Measurements from ENCODE around the gene RPP14. TPM values are rescaled to one million over a fixed set of nuclear protein-coding genes. Genes with fewer than 3 reads are reported as not detected.

The RPP14 gene
- total RNA-seq, 1 experiment from 2014 or later = 30.0 TPM

GRCh38 chr3:58349792-58350626 lies 44.0 kb downstream of the RPP14 start:
- Histone ChIP-seq H3K79me2 (ENCODE audit: low read length) (no peaks in the 10 kb centered on the region), H3F3A (ENCODE audit: low read length, unreplicated experiment) (no peaks in the 10 kb centered on the region), H3K9me2 (replicated peaks; ENCODE audit: low read length) (no peaks in the 10 kb centered on the region), H4K20me1 (ENCODE audit: low read length) (no peaks in the 10 kb centered on the region), H3K27me3 (ENCODE audit: low read length) (no peaks in the 10 kb centered on the region), H3K9me3 (ENCODE audit: low read length) (no peaks in the 10 kb centered on the region), H3K4me3 (ENCODE audit: low read length) (no peak overlapping the region), H3K4me2 (ENCODE audit: low read length) (0 out of 2 replicates have a peak overlapping the region, but pooled peaks have one; percentile 7), H2AFZ (ENCODE audit: low read length) (no peak overlapping the region), H3K36me3 (ENCODE audit: low read depth, low read length) (no peaks in the 10 kb centered on the region), H3K9ac (ENCODE audit: low read length) (no peak overlapping the region), H3K27ac (ENCODE audit: low read length) (no peak overlapping the region), H3K4me1 (ENCODE audit: insufficient read depth, low read length) (peaks cover 16% of the 10 kb centered on the region)
- TF ChIP-seq EZH2 (IDR thresholded peaks at IDR 0.05; ENCODE audit: low read length, unreplicated experiment) (no peak), EZH2phosphoT487 (IDR thresholded peaks at IDR 0.05; ENCODE audit: borderline replicate concordance, low read length) (no peak)
- TF ChIP-seq, protein P1, sequence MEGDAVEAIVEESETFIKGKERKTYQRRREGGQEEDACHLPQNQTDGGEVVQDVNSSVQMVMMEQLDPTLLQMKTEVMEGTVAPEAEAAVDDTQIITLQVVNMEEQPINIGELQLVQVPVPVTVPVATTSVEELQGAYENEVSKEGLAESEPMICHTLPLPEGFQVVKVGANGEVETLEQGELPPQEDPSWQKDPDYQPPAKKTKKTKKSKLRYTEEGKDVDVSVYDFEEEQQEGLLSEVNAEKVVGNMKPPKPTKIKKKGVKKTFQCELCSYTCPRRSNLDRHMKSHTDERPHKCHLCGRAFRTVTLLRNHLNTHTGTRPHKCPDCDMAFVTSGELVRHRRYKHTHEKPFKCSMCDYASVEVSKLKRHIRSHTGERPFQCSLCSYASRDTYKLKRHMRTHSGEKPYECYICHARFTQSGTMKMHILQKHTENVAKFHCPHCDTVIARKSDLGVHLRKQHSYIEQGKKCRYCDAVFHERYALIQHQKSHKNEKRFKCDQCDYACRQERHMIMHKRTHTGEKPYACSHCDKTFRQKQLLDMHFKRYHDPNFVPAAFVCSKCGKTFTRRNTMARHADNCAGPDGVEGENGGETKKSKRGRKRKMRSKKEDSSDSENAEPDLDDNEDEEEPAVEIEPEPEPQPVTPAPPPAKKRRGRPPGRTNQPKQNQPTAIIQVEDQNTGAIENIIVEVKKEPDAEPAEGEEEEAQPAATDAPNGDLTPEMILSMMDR (conservative IDR thresholded peaks at IDR 0.05; ENCODE audit: low read depth, low read length) = no peak
- intact Hi-C loops (cut with micrococcal nuclease) = no loop called here
- ChIA-PET POLR2A (ENCODE audit: unreplicated experiment) (interaction anchor here (0.6 kb wide), 1 partner anchor 98 kb away, joined by 3 read pairs; no protein-coding TSS in a partner anchor), CTCF (no interaction called here)
- DNase-seq (peak; percentile 22), ATAC-seq (no peak)
- BruUV-seq (replicated peaks) = no TSS peak

GRCh38 chr3:58350627-58351013 lies 44.6 kb downstream of the RPP14 start:
- no peak overlapping the region for H3K4me3 ChIP-seq (ENCODE audit: low read length)
- peaks cover 16% of the 10 kb centered on the region for H3K4me1 ChIP-seq (ENCODE audit: insufficient read depth, low read length)
- DNase-seq (peak; percentile 34), ATAC-seq (peak; percentile 46; the same call in 1 of the 2 replicates)
- no peaks in the 10 kb centered on the region for H3K9me2 ChIP-seq (replicated peaks; ENCODE audit: low read length)
- H3K79me2 ChIP-seq (ENCODE audit: low read length) = no peaks in the 10 kb centered on the region
- H3F3A ChIP-seq (ENCODE audit: low read length, unreplicated experiment) = no peaks in the 10 kb centered on the region
- intact Hi-C loops (cut with micrococcal nuclease) = no loop called here
- H2AFZ ChIP-seq (ENCODE audit: low read length) = no peak overlapping the region
- CTCF ChIA-PET = no interaction called here
- TF ChIP-seq, protein P1 (conservative IDR thresholded peaks at IDR 0.05; ENCODE audit: low read depth, low read length) = no peak
- TF ChIP-seq EZH2 (IDR thresholded peaks at IDR 0.05; ENCODE audit: low read length, unreplicated experiment) (no peak), EZH2phosphoT487 (IDR thresholded peaks at IDR 0.05; ENCODE audit: borderline replicate concordance, low read length) (no peak)
- 0 out of 2 replicates have a peak overlapping the region, but pooled peaks have one; percentile 7 for H3K4me2 ChIP-seq (ENCODE audit: low read length)
- no peak overlapping the region for H3K9ac ChIP-seq (ENCODE audit: low read length)
- H3K27me3 ChIP-seq (ENCODE audit: low read length) = no peaks in the 10 kb centered on the region
- no TSS peak for BruUV-seq (replicated peaks)
- POLR2A ChIA-PET (ENCODE audit: unreplicated experiment) = interaction anchor here (0.6 kb wide), 2 partner anchors 14 to 24 kb away, joined by 5 to 6 read pairs; no protein-coding TSS in a partner anchor
- no peaks in the 10 kb centered on the region for H3K9me3 ChIP-seq (ENCODE audit: low read length)
- H3K36me3 ChIP-seq (ENCODE audit: low read depth, low read length) = no peaks in the 10 kb centered on the region
- no peaks in the 10 kb centered on the region for H4K20me1 ChIP-seq (ENCODE audit: low read length)
- no peak overlapping the region for H3K27ac ChIP-seq (ENCODE audit: low read length)

DNA sequence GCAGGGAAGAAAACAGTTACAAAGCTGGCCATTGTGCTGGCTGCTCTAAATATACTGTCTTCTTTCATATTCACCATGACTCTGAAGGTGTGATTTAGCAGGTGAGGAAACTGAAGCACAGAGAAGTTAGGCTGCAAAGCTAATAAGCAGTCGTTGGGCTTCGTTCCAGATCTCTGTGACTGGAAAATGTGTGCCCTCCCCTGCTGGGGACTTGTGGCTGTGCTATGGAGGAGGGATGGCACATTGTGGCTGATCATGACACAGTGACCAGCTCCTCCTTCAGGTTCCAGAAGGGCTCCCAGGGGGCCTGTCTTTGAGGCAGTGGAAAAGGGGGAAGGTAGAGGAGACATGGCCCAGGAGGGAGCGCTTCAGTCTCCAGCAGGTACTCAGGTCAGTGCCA lies 45.9 kb downstream of the RPP14 start:
- CTCF ChIA-PET = no interaction called here
- intact Hi-C loops (cut with micrococcal nuclease) = no loop called here

More for the DNA sequence above, 45.9 kb downstream of the RPP14 start:
- no peak overlapping the region for H3K4me3 ChIP-seq (ENCODE audit: low read length)
- H3K9me2 ChIP-seq (replicated peaks; ENCODE audit: low read length) = no peaks in the 10 kb centered on the region
- POLR2A ChIA-PET (ENCODE audit: unreplicated experiment) = no interaction called here
- no peak overlapping the region for H2AFZ ChIP-seq (ENCODE audit: low read length)
- TF ChIP-seq EZH2phosphoT487 (IDR thresholded peaks at IDR 0.05; ENCODE audit: borderline replicate concordance, low read length) = no peak
- no peak for TF ChIP-seq EZH2 (IDR thresholded peaks at IDR 0.05; ENCODE audit: low read length, unreplicated experiment)
- TF ChIP-seq, protein P1 (conservative IDR thresholded peaks at IDR 0.05; ENCODE audit: low read depth, low read length) = no peak
- H4K20me1 ChIP-seq (ENCODE audit: low read length) = no peaks in the 10 kb centered on the region
- H3K36me3 ChIP-seq (ENCODE audit: low read depth, low read length) = no peaks in the 10 kb centered on the region
- DNase-seq (no peak), ATAC-seq (no peak; the same call in 1 of the 2 replicates)
- H3K27me3 ChIP-seq (ENCODE audit: low read length) = no peaks in the 10 kb centered on the region
- no peak overlapping the region for H3K27ac ChIP-seq (ENCODE audit: low read length)
- peaks cover 9% of the 10 kb centered on the region for H3K4me1 ChIP-seq (ENCODE audit: insufficient read depth, low read length)
- no peak overlapping the region for H3K9ac ChIP-seq (ENCODE audit: low read length)
- no peak overlapping the region for H3K4me2 ChIP-seq (ENCODE audit: low read length)
- no peaks in the 10 kb centered on the region for H3K79me2 ChIP-seq (ENCODE audit: low read length)
- BruUV-seq (replicated peaks) = no TSS peak
- H3K9me3 ChIP-seq (ENCODE audit: low read length) = no peaks in the 10 kb centered on the region
- H3F3A ChIP-seq (ENCODE audit: low read length, unreplicated experiment) = no peaks in the 10 kb centered on the region

All from PC-3 (cell line).